Neural cell (in vitro differentiated cells): ENCODE results near the gene NKAIN2. TPM values are rescaled to one million over a fixed set of nuclear protein-coding genes. Genes with fewer than 3 reads are reported as not detected.

Experiments
- H2AFZ ChIP-seq: fragments of 200-600, 300-800 bp; sonication (generic), shearing (Covaris generic); 2 replicates; pipeline ENCODE4 v1.6.0; 2014; ENCODE audit warnings: low read depth, mild to moderate bottlenecking, antibody characterized with exemption, low read length, moderate library complexity
- H3F3A ChIP-seq: fragments of 200-600 bp; shearing (Covaris generic); 2 replicates; pipeline ENCODE4 v1.6.1; 2016; ENCODE audit warnings: mild to moderate bottlenecking, moderate library complexity, mixed read lengths, antibody characterized with exemption, low read length; ENCODE audit not compliant: insufficient read depth, poor library complexity, severe bottlenecking
- H3K27ac ChIP-seq: fragments of 200-600, 300-800 bp; sonication (generic), shearing (Covaris generic); 2 replicates; pipeline ENCODE4 v1.5.1; 2014; ENCODE audit warnings: mild to moderate bottlenecking, low read length, moderate library complexity
- H3K27me3 ChIP-seq: fragments of 300-800, 200-600 bp; sonication (generic), shearing (Covaris generic); 2 replicates; pipeline ENCODE4 v1.6.0; 2014; ENCODE audit warnings: mild to moderate bottlenecking, low read depth, low read length, moderate library complexity; ENCODE audit not compliant: insufficient read depth
- H3K36me3 ChIP-seq: fragments of 300-800, 200-600 bp; sonication (generic), shearing (Covaris generic); 2 replicates; pipeline ENCODE4 v1.5.1; 2014; ENCODE audit warnings: mild to moderate bottlenecking, antibody characterized with exemption, low read length, moderate library complexity; ENCODE audit not compliant: insufficient read depth
- H3K4me2 ChIP-seq: fragments of 300-800, 200-600 bp; sonication (generic), shearing (Covaris generic); 2 replicates; pipeline ENCODE4 v1.6.0; 2014; ENCODE audit warnings: mild to moderate bottlenecking, low read length
- H3K4me3 ChIP-seq: fragments of 300-800, 200-600 bp; sonication (generic), shearing (Covaris generic); 2 replicates; pipeline ENCODE4 v1.5.1; 2014; ENCODE audit warnings: mild to moderate bottlenecking, low read length, moderate library complexity
- H3K79me2 ChIP-seq: fragments of 200-600 bp; shearing (Covaris generic); replicated peaks from 2 replicates; pipeline ENCODE4 v1.6.0; 2014; ENCODE audit warnings: mild to moderate bottlenecking, low read length, moderate library complexity; ENCODE audit not compliant: insufficient read depth
- H3K9ac ChIP-seq: fragments of 300-800, 200-600 bp; sonication (generic), shearing (Covaris generic); 2 replicates; pipeline ENCODE4 v1.6.1; 2016; ENCODE audit warnings: mild to moderate bottlenecking, low read length, mixed read lengths
- H3K9me2 ChIP-seq: fragments of 200-600 bp; shearing (Covaris generic); 2 replicates; pipeline ENCODE4 v1.6.1; 2016; ENCODE audit warnings: mild to moderate bottlenecking, low read length, mixed read lengths; ENCODE audit not compliant: insufficient read depth
- H3K9me3 ChIP-seq: fragments of 200-600, 300-800 bp; sonication (generic), shearing (Covaris generic); 2 replicates; pipeline ENCODE4 v1.6.1; 2016; ENCODE audit warnings: mild to moderate bottlenecking, mixed run types, low read length, moderate library complexity, mixed read lengths
- H4K20me1 ChIP-seq: fragments of 200-600 bp; shearing (Covaris generic); 2 replicates; pipeline ENCODE4 v1.6.1; 2016; ENCODE audit warnings: mild to moderate bottlenecking, mixed run types; ENCODE audit not compliant: insufficient read depth
- EP300 ChIP-seq: fragments of 450-650 bp; conservative IDR thresholded peaks from 2 replicates; pipeline ENCODE4 v1.6.1; 2014; ENCODE audit warnings: antibody characterized with exemption, mild to moderate bottlenecking, moderate library complexity; ENCODE audit not compliant: poor library complexity, severe bottlenecking
- EZH2 ChIP-seq: fragments of 200-600, 300-800 bp; shearing (Covaris generic), sonication (generic); IDR thresholded peaks from 2 replicates; pipeline ENCODE4 v1.6.1; 2014; ENCODE audit warnings: antibody characterized with exemption, low read length, borderline replicate concordance, mild to moderate bottlenecking; ENCODE audit not compliant: insufficient read depth, poor library complexity, severe bottlenecking
- MXI1 ChIP-seq: fragments of 450-650 bp; conservative IDR thresholded peaks from 2 replicates; pipeline ENCODE4 v1.6.1; 2014; ENCODE audit warnings: antibody characterized with exemption, mild to moderate bottlenecking; ENCODE audit not compliant: poor library complexity, severe bottlenecking
- POLR2AphosphoS5 ChIP-seq: IDR thresholded peaks from 2 replicates; pipeline ENCODE4 v1.6.1; 2012
- RAD21 ChIP-seq: fragments of 450-650 bp; conservative IDR thresholded peaks from 2 replicates; pipeline ENCODE4 v1.6.1; 2014; ENCODE audit warnings: antibody characterized with exemption, mild to moderate bottlenecking, moderate library complexity
- SMC3 ChIP-seq: fragments of 450-650 bp; conservative IDR thresholded peaks from 2 replicates; pipeline ENCODE4 v1.6.1; 2014; ENCODE audit warnings: antibody characterized with exemption, mild to moderate bottlenecking, moderate library complexity; ENCODE audit not compliant: poor library complexity
- TAF1 ChIP-seq: IDR thresholded peaks from 2 replicates; pipeline ENCODE4 v1.6.1; 2012; ENCODE audit warnings: low read depth
- polyA plus RNA-seq: library from polyadenylated mRNA; depleted of rRNA; stranded (reverse); fragments of >200 nt; gene quantifications from 2 replicates; pipeline ENCODE4 v1.2.3, GENCODE V29; 2014
- TF ChIP-seq, protein P1 (sequence below): IDR thresholded peaks from 2 replicates; pipeline ENCODE4 v1.6.1; 2012; ENCODE audit warnings: borderline replicate concordance
- TF ChIP-seq, protein P2 (sequence below): fragments of 450-650 bp; IDR thresholded peaks from 2 replicates; pipeline ENCODE4 v1.5.1; 2014; ENCODE audit warnings: antibody characterized with exemption, mild to moderate bottlenecking, moderate library complexity; ENCODE audit not compliant: poor library complexity, severe bottlenecking

NKAIN2 gene
- polyA plus RNA-seq, 1 donor from 2014 or later = 23.2 TPM

GRCh38 chr6:124078169-124078568 lies 274.5 kb downstream of the NKAIN2 start:
- no peak overlapping the region for H3K4me2 ChIP-seq
- no peaks in the 10 kb centered on the region for H3K9me3 ChIP-seq
- H4K20me1 ChIP-seq = no peaks in the 10 kb centered on the region
- no peaks in the 10 kb centered on the region for H3K27me3 ChIP-seq
- TF ChIP-seq, protein P1, sequence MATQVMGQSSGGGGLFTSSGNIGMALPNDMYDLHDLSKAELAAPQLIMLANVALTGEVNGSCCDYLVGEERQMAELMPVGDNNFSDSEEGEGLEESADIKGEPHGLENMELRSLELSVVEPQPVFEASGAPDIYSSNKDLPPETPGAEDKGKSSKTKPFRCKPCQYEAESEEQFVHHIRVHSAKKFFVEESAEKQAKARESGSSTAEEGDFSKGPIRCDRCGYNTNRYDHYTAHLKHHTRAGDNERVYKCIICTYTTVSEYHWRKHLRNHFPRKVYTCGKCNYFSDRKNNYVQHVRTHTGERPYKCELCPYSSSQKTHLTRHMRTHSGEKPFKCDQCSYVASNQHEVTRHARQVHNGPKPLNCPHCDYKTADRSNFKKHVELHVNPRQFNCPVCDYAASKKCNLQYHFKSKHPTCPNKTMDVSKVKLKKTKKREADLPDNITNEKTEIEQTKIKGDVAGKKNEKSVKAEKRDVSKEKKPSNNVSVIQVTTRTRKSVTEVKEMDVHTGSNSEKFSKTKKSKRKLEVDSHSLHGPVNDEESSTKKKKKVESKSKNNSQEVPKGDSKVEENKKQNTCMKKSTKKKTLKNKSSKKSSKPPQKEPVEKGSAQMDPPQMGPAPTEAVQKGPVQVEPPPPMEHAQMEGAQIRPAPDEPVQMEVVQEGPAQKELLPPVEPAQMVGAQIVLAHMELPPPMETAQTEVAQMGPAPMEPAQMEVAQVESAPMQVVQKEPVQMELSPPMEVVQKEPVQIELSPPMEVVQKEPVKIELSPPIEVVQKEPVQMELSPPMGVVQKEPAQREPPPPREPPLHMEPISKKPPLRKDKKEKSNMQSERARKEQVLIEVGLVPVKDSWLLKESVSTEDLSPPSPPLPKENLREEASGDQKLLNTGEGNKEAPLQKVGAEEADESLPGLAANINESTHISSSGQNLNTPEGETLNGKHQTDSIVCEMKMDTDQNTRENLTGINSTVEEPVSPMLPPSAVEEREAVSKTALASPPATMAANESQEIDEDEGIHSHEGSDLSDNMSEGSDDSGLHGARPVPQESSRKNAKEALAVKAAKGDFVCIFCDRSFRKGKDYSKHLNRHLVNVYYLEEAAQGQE = no peak
- TF ChIP-seq, protein P2, sequence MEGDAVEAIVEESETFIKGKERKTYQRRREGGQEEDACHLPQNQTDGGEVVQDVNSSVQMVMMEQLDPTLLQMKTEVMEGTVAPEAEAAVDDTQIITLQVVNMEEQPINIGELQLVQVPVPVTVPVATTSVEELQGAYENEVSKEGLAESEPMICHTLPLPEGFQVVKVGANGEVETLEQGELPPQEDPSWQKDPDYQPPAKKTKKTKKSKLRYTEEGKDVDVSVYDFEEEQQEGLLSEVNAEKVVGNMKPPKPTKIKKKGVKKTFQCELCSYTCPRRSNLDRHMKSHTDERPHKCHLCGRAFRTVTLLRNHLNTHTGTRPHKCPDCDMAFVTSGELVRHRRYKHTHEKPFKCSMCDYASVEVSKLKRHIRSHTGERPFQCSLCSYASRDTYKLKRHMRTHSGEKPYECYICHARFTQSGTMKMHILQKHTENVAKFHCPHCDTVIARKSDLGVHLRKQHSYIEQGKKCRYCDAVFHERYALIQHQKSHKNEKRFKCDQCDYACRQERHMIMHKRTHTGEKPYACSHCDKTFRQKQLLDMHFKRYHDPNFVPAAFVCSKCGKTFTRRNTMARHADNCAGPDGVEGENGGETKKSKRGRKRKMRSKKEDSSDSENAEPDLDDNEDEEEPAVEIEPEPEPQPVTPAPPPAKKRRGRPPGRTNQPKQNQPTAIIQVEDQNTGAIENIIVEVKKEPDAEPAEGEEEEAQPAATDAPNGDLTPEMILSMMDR = no peak
- no peak for TF ChIP-seq POLR2AphosphoS5
- H3K36me3 ChIP-seq = no peaks in the 10 kb centered on the region
- H2AFZ ChIP-seq = no peak overlapping the region
- no peak overlapping the region for H3K27ac ChIP-seq
- H3F3A ChIP-seq = no peaks in the 10 kb centered on the region
- no peaks in the 10 kb centered on the region for H3K9me2 ChIP-seq
- no peaks in the 10 kb centered on the region for H3K79me2 ChIP-seq
- H3K4me3 ChIP-seq = no peak overlapping the region
- no peak overlapping the region for H3K9ac ChIP-seq

DNA sequence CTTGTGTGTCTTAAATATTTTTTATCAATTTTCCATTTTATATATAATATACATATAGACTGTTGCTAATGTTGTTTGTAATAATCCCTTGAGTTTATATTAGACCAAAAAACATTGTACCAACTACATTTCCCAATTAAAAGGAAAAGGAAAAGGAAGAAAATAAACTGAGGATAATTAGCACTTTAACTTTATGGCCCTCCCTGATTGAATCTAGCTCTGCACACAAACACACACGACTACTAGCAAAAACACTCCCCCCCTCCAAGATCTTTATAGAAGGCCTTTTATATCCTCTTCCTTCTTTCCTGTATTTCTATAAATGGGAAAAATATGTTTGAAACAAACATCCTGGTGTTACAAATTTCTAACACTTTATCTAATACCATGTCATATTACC lies 276.8 kb downstream of the NKAIN2 start:
- H3K27me3 ChIP-seq = no peaks in the 10 kb centered on the region
- H2AFZ ChIP-seq = no peak overlapping the region
- H3K4me2 ChIP-seq = no peak overlapping the region
- no peaks in the 10 kb centered on the region for H3F3A ChIP-seq
- H3K27ac ChIP-seq = no peak overlapping the region
- TF ChIP-seq MXI1 (no peak), EZH2 (no peak), SMC3 (no peak), TAF1 (no peak), EP300 (no peak), POLR2AphosphoS5 (no peak), RAD21 (no peak)
- TF ChIP-seq, protein P1 = no peak
- TF ChIP-seq, protein P2 = no peak
- H3K4me3 ChIP-seq = no peak overlapping the region
- H4K20me1 ChIP-seq = no peaks in the 10 kb centered on the region
- H3K9me2 ChIP-seq = no peaks in the 10 kb centered on the region
- no peaks in the 10 kb centered on the region for H3K36me3 ChIP-seq
- no peaks in the 10 kb centered on the region for H3K9me3 ChIP-seq
- H3K9ac ChIP-seq = no peak overlapping the region
- no peaks in the 10 kb centered on the region for H3K79me2 ChIP-seq
